GM15510 (cell line): Measurements from ENCODE around the gene MYO15A.

Source experiments
- POLR2A ChIP-seq: IDR thresholded peaks from 3 replicates; pipeline ENCODE4 v1.6.1; 2011; ENCODE audit warnings: borderline replicate concordance; ENCODE audit not compliant: insufficient read length; ENCODE audit errors: extremely low read depth

The MYO15A gene

GRCh38 chr17:18110636-18111145 is 2.1 kb downstream of the MYO15A start:
- no peak for TF ChIP-seq POLR2A

DNA sequence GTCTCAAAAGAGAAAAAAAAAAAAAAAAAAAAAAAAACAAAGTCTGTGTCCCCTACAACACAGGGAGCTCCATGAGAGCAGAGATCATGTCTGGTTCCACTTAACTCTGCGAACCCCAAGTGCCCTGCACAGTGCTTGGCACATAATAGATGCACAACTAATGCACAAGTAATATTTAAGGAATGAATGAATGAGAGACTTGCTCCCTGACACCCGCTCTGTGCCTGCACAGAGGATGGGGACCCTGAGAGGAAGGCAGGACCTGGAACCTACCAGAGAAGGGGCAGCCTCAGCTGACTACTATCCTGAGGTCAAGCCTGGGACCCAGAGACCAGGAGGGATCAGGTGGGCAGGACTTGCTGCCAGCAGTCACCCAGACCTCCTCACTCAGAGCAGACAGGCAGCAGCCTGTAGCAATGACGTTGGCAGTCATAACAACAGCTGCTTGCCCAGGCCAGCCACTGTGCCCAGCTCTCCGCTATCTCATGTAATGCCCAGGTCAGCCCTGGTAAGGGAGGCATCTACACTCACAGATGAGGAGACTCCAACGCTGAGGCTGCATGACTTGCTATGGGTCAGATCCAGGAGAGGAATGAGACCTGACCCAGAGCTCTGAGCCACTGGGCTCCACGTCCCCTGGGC is 2.9 kb downstream of the MYO15A start:
- TF ChIP-seq POLR2A: no peak

DNA sequence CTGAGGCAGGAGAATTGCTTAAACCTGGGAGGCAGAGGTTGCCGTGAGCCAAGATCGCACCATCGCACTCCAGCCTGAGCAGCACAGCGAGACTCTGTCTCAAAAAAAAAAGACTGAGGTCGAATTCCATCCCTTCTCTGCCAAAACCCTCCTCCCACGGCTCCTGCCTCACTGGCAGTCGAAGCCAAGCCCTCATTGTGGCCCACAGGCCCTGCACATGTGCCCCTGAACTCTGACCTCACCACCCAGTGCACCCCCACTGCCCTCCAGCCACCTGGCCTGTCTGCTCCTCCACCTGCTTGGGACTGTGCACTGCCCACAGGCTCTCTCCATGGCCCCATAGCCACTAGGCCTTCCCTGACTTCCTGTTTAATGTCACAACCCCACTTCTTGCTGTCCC is 7.0 kb downstream of the MYO15A start:
- no peak for TF ChIP-seq POLR2A

DNA sequence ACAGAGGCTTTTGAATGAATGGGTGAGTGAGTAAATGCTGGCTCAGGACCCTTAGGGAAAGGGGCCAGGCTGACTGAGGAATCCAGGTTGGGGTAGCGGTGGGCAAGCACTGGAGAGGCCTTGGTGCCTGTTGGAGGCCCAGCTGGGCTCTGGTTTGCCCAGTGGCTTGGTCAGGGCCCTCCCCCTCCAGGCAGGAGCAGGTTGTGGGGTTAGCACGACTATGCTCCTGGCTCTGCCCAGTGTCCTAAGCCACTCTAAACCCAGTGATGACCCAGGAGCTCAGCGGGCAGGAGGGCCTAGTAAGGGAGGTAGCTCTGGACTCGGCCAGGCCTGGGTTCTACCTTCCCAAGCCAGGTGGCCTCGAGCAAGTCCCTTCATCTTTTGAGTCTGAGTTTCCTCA is 7.5 kb downstream of the MYO15A start:
- no peak for TF ChIP-seq POLR2A

DNA sequence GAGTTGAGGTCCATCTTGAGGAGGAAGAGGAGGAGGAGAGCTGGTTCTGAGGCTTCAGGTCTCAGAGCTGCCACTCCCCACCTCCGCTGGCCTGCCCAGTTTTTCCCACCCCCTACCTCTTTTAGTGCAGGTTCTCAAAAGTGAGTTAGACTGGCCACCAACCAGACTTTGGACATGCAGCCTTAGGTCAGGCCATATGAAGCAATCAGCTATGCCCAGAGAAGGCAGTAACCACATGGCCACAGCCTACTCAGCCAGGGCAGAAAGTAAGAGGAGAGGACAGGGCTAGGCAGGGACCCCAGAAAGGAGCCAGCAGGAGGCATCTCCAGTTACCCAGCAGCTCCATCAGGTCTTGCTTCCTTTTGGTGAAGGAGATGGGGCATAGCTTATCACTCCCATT is 9.0 kb downstream of the MYO15A start:
- TF ChIP-seq POLR2A: no peak

GRCh38 chr17:18117982-18118975 is 9.7 kb downstream of the MYO15A start:
- TF ChIP-seq POLR2A: no peak

- no peak for TF ChIP-seq POLR2A
These were observed 10.7 kb downstream of the MYO15A start for GRCh38 chr17:18119166-18119745.

DNA sequence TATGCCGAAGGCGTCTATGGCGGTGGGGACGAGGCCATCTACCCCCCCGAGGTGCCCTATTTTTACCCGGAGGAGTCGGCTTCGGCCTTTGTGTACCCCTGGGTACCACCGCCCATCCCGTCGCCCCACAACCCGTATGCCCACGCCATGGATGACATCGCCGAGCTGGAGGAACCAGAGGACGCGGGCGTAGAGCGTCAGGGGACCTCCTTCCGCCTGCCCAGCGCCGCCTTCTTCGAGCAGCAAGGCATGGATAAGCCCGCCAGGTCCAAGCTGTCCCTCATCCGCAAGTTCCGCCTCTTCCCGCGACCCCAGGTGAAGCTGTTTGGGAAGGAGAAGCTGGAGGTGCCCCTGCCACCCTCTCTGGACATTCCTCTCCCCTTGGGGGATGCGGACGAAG is 11.4 kb downstream of the MYO15A start:
- TF ChIP-seq POLR2A: no peak

DNA sequence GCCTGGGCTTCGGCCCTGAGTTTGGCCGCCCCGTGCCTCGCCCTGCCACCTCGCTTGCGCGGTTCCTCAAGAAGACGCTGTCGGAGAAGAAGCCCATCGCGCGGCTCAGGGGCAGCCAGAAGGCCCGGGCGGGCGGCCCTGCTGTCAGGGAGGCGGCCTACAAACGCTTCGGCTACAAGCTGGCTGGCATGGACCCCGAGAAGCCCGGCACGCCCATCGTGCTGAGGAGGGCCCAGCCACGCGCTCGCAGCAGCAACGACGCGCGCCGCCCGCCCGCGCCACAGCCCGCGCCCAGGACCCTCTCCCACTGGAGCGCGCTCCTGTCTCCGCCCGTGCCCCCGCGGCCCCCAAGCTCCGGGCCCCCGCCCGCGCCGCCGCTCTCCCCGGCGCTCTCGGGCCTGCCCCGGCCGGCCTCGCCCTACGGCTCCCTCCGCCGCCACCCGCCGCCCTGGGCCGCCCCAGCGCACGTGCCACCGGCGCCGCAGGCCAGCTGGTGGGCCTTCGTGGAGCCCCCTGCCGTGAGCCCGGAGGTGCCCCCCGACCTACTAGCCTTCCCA is 12.0 kb downstream of the MYO15A start:
- no peak for TF ChIP-seq POLR2A

- no peak for TF ChIP-seq POLR2A
These were observed 12.8 kb downstream of the MYO15A start for GRCh38 chr17:18121144-18121910.

GRCh38 chr17:18122990-18123753 is 14.6 kb downstream of the MYO15A start:
- no peak for TF ChIP-seq POLR2A

DNA sequence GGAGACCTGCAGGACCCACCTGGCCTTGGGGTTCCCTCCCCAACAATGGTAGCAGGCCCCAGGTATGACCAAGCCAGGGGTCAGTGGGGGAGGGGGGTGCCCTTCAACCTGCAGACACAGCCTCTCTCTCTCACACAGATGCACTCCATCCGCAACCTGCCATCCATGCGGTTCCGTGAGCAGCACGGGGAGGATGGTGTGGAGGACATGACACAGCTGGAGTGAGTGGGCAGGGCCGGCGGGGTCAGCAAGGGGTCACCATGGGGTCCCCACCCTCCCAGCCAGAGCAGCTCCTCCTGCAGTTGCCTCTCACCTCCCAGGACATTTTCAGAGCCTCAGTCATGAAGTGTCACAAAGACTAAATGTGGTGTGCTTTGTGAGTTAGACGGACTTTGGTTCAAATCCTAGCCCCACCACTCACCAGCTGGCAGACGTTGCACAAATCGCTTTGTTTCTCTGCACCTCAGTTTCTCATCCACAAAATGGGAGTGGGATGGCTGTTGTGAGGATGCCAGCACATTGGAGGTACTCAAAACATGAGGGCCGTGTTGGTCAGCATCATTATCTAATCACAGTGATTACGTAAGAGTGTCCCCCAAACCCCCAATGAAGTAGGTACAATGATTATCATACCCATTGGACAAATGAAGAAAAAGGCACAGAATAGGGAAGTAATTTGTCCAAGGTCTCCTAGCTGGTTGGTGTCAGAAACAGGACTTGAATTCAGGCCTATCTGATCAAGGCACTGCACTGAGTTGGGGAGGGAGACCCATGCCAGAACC is 16.0 kb downstream of the MYO15A start:
- no peak for TF ChIP-seq POLR2A

DNA sequence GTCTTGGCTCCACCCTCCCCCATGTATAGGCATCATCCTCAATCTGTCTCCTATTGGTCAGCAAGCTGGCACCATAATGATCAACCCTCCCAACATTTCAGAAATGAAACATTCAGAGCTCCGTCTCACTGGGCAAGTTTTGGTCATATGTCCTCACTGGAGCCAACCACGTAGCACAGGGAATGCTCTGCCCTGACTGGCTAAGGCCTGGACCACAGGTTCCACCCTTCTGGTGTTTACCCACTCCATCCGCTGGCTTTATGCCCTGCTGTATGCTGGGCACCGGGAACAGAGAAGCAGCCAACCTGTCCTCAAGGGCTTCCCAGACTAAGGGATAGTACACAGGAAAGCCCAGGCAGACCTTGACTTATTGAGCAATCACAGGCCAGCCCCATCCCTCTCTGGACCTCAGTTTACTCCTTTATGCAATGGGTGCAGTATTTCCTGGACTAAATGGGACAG is 20.5 kb downstream of the MYO15A start:
- TF ChIP-seq POLR2A: no peak

DNA sequence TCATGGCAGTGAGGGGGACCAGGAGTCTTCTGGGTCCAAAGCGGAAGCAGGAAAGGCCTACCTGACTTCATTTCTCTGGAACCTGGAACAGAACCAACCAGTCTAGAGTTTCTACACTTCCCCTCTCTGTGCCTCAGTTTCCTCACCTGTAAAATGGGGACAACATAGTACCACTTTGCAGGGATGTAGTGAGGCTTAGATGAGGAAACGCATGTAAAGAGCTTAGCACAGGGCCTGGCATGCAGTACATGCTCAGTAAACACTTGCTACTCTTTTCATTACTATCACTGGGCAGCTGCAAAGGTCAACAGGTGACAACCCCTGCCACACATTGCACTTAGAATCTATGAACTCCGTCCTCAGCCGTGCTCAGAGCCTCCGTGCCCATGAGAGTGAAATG is 24.2 kb downstream of the MYO15A start:
- TF ChIP-seq POLR2A: no peak

DNA sequence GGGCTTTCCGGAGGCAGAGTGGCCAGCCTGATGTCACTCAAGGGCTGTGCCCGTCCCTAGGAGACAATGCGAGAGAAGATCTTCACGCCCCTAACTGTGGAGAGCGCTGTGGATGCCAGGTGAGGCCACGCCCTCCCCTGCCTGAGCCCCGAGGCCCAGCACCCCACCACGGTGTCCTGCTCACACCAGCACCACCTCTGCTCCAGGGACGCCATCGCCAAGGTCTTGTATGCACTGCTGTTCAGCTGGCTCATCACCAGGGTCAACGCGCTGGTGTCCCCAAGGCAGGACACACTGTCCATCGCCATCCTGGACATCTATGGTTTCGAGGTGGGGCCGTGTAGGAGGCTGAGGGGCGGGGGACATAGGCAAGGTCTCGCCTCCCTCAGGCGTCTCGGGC is 27.8 kb downstream of the MYO15A start:
- no peak for TF ChIP-seq POLR2A
